B cell (primary cell): Measurements from ENCODE around the gene MTX1.

ENCODE experiments used
- EZH2 ChIP-seq: IDR thresholded peaks from 2 replicates; pipeline ENCODE4 v1.6.1; 2012; ENCODE audit warnings: borderline replicate concordance, low read depth, mild to moderate bottlenecking, moderate library complexity, low read length; ENCODE audit not compliant: insufficient read depth, poor library complexity, severe bottlenecking
- TF ChIP-seq, protein P1 (sequence below): fragments of 200-600 bp; IDR thresholded peaks from one replicate; pipeline ENCODE4 v1.8.0; 2022; ENCODE audit warnings: antibody characterized with exemption, mild to moderate bottlenecking

DNA sequence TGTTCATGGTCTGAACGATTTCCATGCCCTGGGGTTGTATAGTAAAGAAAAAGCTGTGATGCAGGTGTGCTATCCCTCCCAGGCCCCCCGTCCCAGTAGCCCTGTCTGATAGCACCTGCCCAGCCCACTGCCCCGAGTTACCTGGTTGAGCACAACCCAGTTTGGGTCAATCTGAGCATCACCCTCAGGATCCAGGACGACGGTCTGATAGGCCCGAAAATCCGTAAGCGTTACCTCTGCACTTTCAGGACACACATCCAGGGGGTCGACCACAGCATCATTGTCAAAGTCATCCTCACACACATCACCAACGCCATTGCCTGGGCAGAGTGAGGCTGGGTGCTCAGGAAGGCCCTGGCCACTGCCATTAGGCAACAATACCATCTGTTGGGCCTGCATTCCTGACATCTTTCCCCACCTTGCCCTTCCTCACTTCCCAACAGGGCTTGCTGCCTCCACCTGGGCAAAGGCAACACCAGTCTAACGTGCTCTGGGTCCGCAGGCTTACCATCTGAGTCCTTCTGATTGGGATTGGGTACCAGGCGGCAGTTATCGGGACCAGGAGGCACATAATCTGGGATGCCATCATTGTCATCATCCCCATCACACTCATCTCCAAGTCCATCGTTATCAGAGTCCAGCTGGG lies 10.5 kb upstream of the MTX1 start:
- TF ChIP-seq, protein P1, sequence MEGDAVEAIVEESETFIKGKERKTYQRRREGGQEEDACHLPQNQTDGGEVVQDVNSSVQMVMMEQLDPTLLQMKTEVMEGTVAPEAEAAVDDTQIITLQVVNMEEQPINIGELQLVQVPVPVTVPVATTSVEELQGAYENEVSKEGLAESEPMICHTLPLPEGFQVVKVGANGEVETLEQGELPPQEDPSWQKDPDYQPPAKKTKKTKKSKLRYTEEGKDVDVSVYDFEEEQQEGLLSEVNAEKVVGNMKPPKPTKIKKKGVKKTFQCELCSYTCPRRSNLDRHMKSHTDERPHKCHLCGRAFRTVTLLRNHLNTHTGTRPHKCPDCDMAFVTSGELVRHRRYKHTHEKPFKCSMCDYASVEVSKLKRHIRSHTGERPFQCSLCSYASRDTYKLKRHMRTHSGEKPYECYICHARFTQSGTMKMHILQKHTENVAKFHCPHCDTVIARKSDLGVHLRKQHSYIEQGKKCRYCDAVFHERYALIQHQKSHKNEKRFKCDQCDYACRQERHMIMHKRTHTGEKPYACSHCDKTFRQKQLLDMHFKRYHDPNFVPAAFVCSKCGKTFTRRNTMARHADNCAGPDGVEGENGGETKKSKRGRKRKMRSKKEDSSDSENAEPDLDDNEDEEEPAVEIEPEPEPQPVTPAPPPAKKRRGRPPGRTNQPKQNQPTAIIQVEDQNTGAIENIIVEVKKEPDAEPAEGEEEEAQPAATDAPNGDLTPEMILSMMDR, result no peak
- TF ChIP-seq EZH2, result no peak
